ENCODE measurements around the gene ZNF557.
"Not testable (repeated sequence)": the region's sequence is repeated elsewhere in the genome, so short reads cannot be mapped to it uniquely, and the experiment has no call there.

Gene ZNF557

GRCh38 chr19:7069042-7069903 is at the start of gene ZNF557:
Gene ZNF557, plus strand, starts transcription at chr19:7069703. Its CDS starts 5,372 bp downstream, at chr19:7075075.
- no peak for TF ChIP-seq CTCF (IDR thresholded peaks at IDR 0.05; ENCODE audit: low read depth, low read length)
- peak; percentile 98 for DNase-seq (ENCODE audit: low read depth, low spot score)
- peak within 1 kb of the TSS; percentile 88 for H3K4me3 ChIP-seq (ENCODE audit: low read depth, low read length)
- in situ Hi-C loops (cut with HindIII; ENCODE audit: low sequenced_read_pairs) = no loop called here

GRCh38 chr19:7021331-7021730 is 48.2 kb upstream of the ZNF557 start, which contains the start of gene MBD3L2B:
Gene MBD3L2B, minus strand, starts transcription at chr19:7021431. Its CDS starts 34 bp downstream, at chr19:7021397.
- in situ Hi-C loops (cut with HindIII; ENCODE audit: low sequenced_read_pairs); DNase-seq (ENCODE audit: low read depth, low spot score); H3K4me3 ChIP-seq (ENCODE audit: low read depth, low read length): not testable (repeated sequence)

- in situ Hi-C loops (cut with HindIII; ENCODE audit: low sequenced_read_pairs); H3K4me3 ChIP-seq (ENCODE audit: low read depth, low read length); DNase-seq (ENCODE audit: low read depth, low spot score): not testable (repeated sequence)
These were observed 40.7 kb upstream of the ZNF557 start for GRCh38 chr19:7028790-7029189.

- DNase-seq (ENCODE audit: low read depth, low spot score) = not testable (repeated sequence)
These were observed 39.2 kb upstream of the ZNF557 start, which contains the start of gene MBD3L5 for GRCh38 chr19:7030278-7030677. Gene MBD3L5, plus strand, starts transcription at chr19:7030578. Its CDS starts 34 bp downstream, at chr19:7030612.

GRCh38 chr19:7040079-7040478 is 29.4 kb upstream of the ZNF557 start, which contains the start of gene MBD3L4:
Gene MBD3L4, minus strand, starts transcription at chr19:7040179. Its CDS starts 35 bp downstream, at chr19:7040144.
- H3K4me3 ChIP-seq (ENCODE audit: low read depth, low read length); in situ Hi-C loops (cut with HindIII; ENCODE audit: low sequenced_read_pairs); DNase-seq (ENCODE audit: low read depth, low spot score): not testable (repeated sequence)

More at GRCh38 chr19:7030278-7030677, 39.2 kb upstream of the ZNF557 start, which contains the start of gene MBD3L5:
- in situ Hi-C loops (cut with HindIII; ENCODE audit: low sequenced_read_pairs); H3K4me3 ChIP-seq (ENCODE audit: low read depth, low read length): not testable (repeated sequence)

- H3K4me3 ChIP-seq (ENCODE audit: low read depth, low read length); in situ Hi-C loops (cut with HindIII; ENCODE audit: low sequenced_read_pairs); DNase-seq (ENCODE audit: low read depth, low spot score): not testable (repeated sequence)
These were observed 27.9 kb upstream of the ZNF557 start for GRCh38 chr19:7041563-7041962.

GRCh38 chr19:7049021-7049420 is 20.5 kb upstream of the ZNF557 start, which contains the start of gene MBD3L2:
Gene MBD3L2, plus strand, starts transcription at chr19:7049321. Its CDS starts 53 bp downstream, at chr19:7049374.
- DNase-seq (ENCODE audit: low read depth, low spot score); H3K4me3 ChIP-seq (ENCODE audit: low read depth, low read length); in situ Hi-C loops (cut with HindIII; ENCODE audit: low sequenced_read_pairs): not testable (repeated sequence)

GRCh38 chr19:7051421-7051820 is 18.1 kb upstream of the ZNF557 start:
- DNase-seq (ENCODE audit: low read depth, low spot score); H3K4me3 ChIP-seq (ENCODE audit: low read depth, low read length); in situ Hi-C loops (cut with HindIII; ENCODE audit: low sequenced_read_pairs): not testable (repeated sequence)

- in situ Hi-C loops (cut with HindIII; ENCODE audit: low sequenced_read_pairs); H3K4me3 ChIP-seq (ENCODE audit: low read depth, low read length); DNase-seq (ENCODE audit: low read depth, low spot score): not testable (repeated sequence)
These were observed 16.6 kb upstream of the ZNF557 start for GRCh38 chr19:7052896-7053295.

GRCh38 chr19:7054635-7055368 is 14.7 kb upstream of the ZNF557 start:
- DNase-seq (ENCODE audit: low read depth, low spot score); H3K4me3 ChIP-seq (ENCODE audit: low read depth, low read length); in situ Hi-C loops (cut with HindIII; ENCODE audit: low sequenced_read_pairs): not testable (repeated sequence)

- in situ Hi-C loops (cut with HindIII; ENCODE audit: low sequenced_read_pairs); DNase-seq (ENCODE audit: low read depth, low spot score); H3K4me3 ChIP-seq (ENCODE audit: low read depth, low read length): not testable (repeated sequence)
These were observed 13.8 kb upstream of the ZNF557 start for GRCh38 chr19:7055679-7056078.

- DNase-seq (ENCODE audit: low read depth, low spot score); in situ Hi-C loops (cut with HindIII; ENCODE audit: low sequenced_read_pairs); H3K4me3 ChIP-seq (ENCODE audit: low read depth, low read length): not testable (repeated sequence)
These were observed 13.1 kb upstream of the ZNF557 start for GRCh38 chr19:7056371-7056770.

GRCh38 chr19:7058576-7058975 is 10.9 kb upstream of the ZNF557 start, which contains the start of gene MBD3L3:
Gene MBD3L3, minus strand, starts transcription at chr19:7058676. Its CDS starts 71 bp downstream, at chr19:7058605.
- in situ Hi-C loops (cut with HindIII; ENCODE audit: low sequenced_read_pairs); DNase-seq (ENCODE audit: low read depth, low spot score); H3K4me3 ChIP-seq (ENCODE audit: low read depth, low read length): not testable (repeated sequence)

- DNase-seq (ENCODE audit: low read depth, low spot score); in situ Hi-C loops (cut with HindIII; ENCODE audit: low sequenced_read_pairs); H3K4me3 ChIP-seq (ENCODE audit: low read depth, low read length): not testable (repeated sequence)
These were observed 9.5 kb upstream of the ZNF557 start for GRCh38 chr19:7059977-7060376.
